AG04449 (cell line): ENCODE results near the gene KRT86.
A peak's percentile ranks its signal among the peaks of the same experiment; 100 is the strongest.

Source experiments
- CTCF ChIA-PET: fragments of 350-600 bp; formaldehyde crosslinking; extraction: SDS; loops from one replicate; lab custom pipeline; 2021; ENCODE audit warnings: antibody characterized with exemption; lab: Yijun Ruan, JAX
- POLR2A ChIA-PET: fragments of 400-600, 350-600 bp; formaldehyde crosslinking; extraction: SDS; loops from one replicate; lab custom pipeline; 2020; ENCODE audit warnings: antibody characterized with exemption, inconsistent platforms; lab: Yijun Ruan, JAX
- DNase-seq: peaks from one replicate; pipeline ENCODE4 v3.0.0-alpha.2; 2010; ENCODE audit warnings: low read depth, low spot score
- H3K4me3 ChIP-seq: 2 replicates; pipeline ENCODE4 v1.5.1; 2011; ENCODE audit warnings: low read depth, mild to moderate bottlenecking, control low read depth, low read length
- CTCF ChIP-seq: IDR thresholded peaks from one replicate; pipeline ENCODE4 v1.5.1; 2011; ENCODE audit warnings: mild to moderate bottlenecking, moderate library complexity, low read length, control low read depth, inconsistent platforms; ENCODE audit not compliant: insufficient read depth; ENCODE audit errors: missing control alignments

KRT86 gene

GRCh38 chr12:52232674-52233461 lies 41.6 kb upstream of the KRT86 start, which contains the start of gene KRT7:
Gene KRT7 (plus strand): TSS chr12:52233243. CDS start chr12:52233297, 54 bp downstream.
- ChIA-PET CTCF (interaction anchor here (0.8 to 6.8 kb wide), 5 partner anchors 11 to 95 kb away, joined by 3 to 46 read pairs (median 7); no protein-coding TSS in a partner anchor), POLR2A (interaction anchor here (1.0 to 1.2 kb wide), 2 partner anchors 11 to 46 kb away, joined by 3 read pairs; no protein-coding TSS in a partner anchor)
- H3K4me3 ChIP-seq, result peak within 1 kb of the TSS; percentile 42
- TF ChIP-seq CTCF, result peak; percentile 25
- DNase-seq, result no peak

- ChIA-PET CTCF (interaction anchor here (1.0 to 6.8 kb wide), 4 partner anchors 11 to 94 kb away, joined by 3 to 46 read pairs (median 6); no protein-coding TSS in a partner anchor), POLR2A (interaction anchor here (0.5 to 1.2 kb wide), 2 partner anchors 10 to 17 kb away, joined by 3 read pairs; no protein-coding TSS in a partner anchor)
- TF ChIP-seq CTCF, result no peak
- DNase-seq, result no peak
- peak overlapping the region; percentile 42 for H3K4me3 ChIP-seq
Measured at GRCh38 chr12:52233462-52234207, 40.8 kb upstream of the KRT86 start.

- DNase-seq, result no peak
- ChIA-PET CTCF (interaction anchor here (1.0 to 6.8 kb wide), 5 partner anchors 10 to 94 kb away, joined by 3 to 46 read pairs (median 4); no protein-coding TSS in a partner anchor), POLR2A (interaction anchor here (0.5 kb wide), 1 partner anchor 18 kb away, joined by 3 read pairs; no protein-coding TSS in a partner anchor)
- no peak for TF ChIP-seq CTCF
- H3K4me3 ChIP-seq, result no peak overlapping the region; the same call in 1 of the 2 replicates
Measured at GRCh38 chr12:52234223-52234810, 40.1 kb upstream of the KRT86 start.

GRCh38 chr12:52235001-52235764 lies 39.3 kb upstream of the KRT86 start:
- TF ChIP-seq CTCF, result no peak
- H3K4me3 ChIP-seq, result no peak overlapping the region
- ChIA-PET POLR2A (interaction anchor here (0.6 kb wide), 1 partner anchor 133 kb away, joined by 3 read pairs; no protein-coding TSS in a partner anchor), CTCF (interaction anchor here (1.0 to 6.8 kb wide), 5 partner anchors 9 to 93 kb away, joined by 3 to 46 read pairs (median 4); no protein-coding TSS in a partner anchor)
- no peak for DNase-seq

GRCh38 chr12:52235822-52236361 lies 38.6 kb upstream of the KRT86 start:
- no peak for TF ChIP-seq CTCF
- no peak for DNase-seq
- POLR2A ChIA-PET, result interaction anchor here (0.6 kb wide), 1 partner anchor 132 kb away, joined by 3 read pairs; no protein-coding TSS in a partner anchor
- CTCF ChIA-PET, result interaction anchor here (0.5 to 3.4 kb wide), 4 partner anchors 14 to 644 kb away, joined by 3 to 12 read pairs (median 6); no protein-coding TSS in a partner anchor
- no peak overlapping the region for H3K4me3 ChIP-seq
